ENCODE results near the gene SPTY2D1.
"Not testable (repeated sequence)": the region's sequence is repeated elsewhere in the genome, so short reads cannot be mapped to it uniquely, and the experiment has no call there.

The SPTY2D1 gene

GRCh38 chr11:18618342-18619025 lies 15.7 kb downstream of the SPTY2D1 start:
- no peak for DNase-seq (ENCODE audit: low read depth in 2 of 3, low spot score in 2 of 3)

DNA sequence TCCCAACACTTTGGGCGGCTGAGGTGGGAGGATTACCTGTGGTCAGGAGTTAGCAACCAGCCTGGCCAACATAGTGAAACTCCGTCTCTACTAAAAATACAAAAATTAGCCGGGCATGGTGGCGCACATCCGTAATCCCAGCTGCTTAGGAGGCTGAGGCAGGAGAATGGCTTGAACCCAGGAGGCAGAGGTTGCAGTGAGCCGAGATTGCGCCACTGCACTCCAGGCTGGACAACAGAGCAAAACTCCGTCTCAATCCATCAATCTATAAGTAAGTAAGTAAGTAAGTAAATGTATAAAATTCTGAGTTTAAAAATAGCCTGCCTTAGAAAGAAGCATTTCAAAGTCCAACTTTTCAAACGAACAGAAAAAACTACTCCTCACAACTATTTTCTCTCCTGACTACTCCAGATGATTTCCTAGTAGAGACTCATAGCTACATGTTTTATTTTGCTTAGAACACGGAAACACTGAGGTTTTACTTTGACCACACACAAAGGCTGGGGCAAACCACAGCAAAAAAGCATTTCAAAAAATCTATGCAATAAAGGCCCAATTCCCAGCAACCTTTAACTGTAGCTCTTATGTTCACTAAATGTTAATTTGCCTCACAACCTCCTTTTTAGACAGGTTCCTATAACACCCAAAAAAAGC lies 16.3 kb downstream of the SPTY2D1 start:
- DNase-seq (ENCODE audit: low read depth in 2 of 3, low spot score in 2 of 3) = no peak

DNA sequence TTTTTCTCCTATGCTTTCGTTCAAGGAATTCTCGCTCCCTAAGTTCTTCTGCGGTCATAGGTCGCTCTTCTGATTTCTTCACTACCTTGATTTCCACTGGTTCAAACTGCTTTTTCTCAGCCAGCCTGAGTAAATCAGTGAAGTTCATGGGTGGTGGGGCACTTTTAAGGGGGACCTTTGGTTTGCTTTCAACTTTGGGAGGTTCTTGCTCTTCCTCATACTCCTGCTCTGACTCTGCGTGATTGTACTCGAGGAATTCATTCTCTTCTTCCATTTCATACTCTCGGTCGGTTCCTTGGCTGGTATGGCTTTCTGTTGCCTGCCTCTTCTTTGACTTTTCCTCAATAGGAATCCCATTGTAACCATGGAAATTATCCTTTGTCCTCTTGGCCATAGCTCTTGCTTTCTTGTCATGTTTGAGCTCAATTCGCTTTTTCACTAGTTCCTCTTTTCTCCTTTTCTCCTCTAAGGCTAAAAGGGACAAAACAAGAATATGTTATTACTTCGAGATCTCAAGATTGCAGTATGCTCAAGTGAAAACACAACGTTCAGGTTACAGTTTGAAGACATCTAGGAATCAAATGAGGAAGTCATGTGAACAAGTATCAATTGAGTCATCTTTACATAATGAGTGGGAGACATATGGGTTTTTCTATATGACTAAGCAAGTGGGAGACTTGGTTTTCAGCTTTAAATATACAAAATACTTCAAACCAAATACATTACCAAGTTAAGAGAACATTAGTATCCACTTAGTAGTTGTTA lies 18.3 kb downstream of the SPTY2D1 start:
- no peak for DNase-seq (ENCODE audit: low read depth in 2 of 3, low spot score in 2 of 3)

DNA sequence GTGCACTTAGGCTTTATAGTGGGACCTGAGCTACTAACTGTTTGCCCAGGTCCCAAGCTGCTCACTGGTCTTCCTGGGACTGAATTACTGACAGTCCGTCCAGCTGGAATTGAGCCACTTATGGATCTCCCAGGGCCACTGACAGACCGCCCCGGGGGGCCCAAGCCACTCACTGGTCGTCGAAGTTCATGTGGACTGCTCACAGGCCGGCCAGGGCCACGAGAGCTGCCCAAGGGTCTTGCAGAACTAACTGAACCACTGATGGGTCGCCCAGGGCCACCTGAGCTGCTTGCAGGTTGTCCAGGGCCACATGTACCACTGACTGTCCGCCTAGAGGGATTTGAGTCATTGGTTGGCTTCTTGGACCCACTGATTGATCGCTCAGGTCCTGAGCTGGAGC lies 19.5 kb downstream of the SPTY2D1 start:
- DNase-seq (ENCODE audit: low read depth in 2 of 3, low spot score in 2 of 3) = no peak

- DNase-seq (ENCODE audit: low read depth in 2 of 3, low spot score in 2 of 3) = no peak
Measured at GRCh38 chr11:18612394-18612793, 21.7 kb downstream of the SPTY2D1 start.

GRCh38 chr11:18611196-18611595 lies 22.9 kb downstream of the SPTY2D1 start:
- DNase-seq (ENCODE audit: low read depth in 2 of 3, low spot score in 2 of 3) = no peak

DNA sequence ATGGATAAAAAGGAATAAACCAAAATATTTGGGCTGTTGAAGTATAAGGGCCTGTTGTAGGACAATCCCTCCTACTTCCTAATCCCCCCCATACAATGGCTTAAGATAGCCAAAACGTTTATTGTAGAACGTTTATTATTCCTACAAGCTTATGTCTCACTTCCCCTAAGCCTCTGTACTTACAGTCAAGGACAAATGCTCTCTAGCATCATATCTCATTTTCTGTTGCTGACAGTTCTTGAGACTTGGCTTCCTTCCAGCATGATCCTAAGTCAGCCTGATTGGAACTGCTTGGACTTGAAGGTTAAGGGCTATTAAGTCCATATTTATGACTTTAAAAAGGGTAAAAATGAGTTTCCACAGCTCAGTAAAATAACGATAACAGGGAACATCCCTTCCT lies 25.8 kb downstream of the SPTY2D1 start:
- DNase-seq (ENCODE audit: low read depth in 2 of 3, low spot score in 2 of 3) = no peak

DNA sequence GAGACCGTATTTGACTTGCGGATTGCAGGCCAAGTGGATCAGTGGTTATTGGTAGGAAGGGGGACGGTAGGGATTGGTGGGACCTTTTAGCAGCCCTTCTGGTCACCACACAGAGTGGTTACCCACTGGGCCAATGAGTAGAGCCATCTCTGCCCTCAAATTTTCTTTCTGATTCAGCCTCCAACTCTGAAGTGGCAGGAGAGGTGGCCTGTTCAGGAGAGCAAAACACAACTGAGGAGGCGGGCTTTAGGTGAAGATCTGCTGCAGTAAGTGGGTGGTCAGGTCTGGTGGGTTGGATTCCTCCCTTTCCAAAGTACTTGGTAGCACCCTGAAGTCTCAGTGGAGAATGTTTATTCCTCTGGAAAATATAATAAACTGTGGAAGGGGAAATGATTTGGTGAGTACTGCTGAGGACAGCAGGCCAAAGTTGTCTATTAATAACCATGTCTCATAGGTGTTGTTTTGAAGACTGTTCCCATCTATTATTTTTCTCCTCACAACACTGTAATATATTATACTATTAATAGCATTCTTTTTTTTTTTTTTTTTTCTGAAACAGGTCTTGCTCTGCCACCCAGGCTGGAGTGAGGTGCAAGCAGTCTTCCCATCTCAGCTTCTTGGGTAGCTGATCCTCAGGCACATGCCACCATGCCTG lies 33.1 kb downstream of the SPTY2D1 start:
- no peak for DNase-seq (ENCODE audit: low read depth in 2 of 3, low spot score in 2 of 3)

- no peak for DNase-seq (ENCODE audit: low read depth in 2 of 3, low spot score in 2 of 3)
Measured at GRCh38 chr11:18599739-18600230, 34.4 kb downstream of the SPTY2D1 start, which contains the start of gene MISFA. MISFA (plus strand) TSS chr11:18599789; CDS start chr11:18599929, 140 bp downstream.

- no peak for DNase-seq (ENCODE audit: low read depth in 2 of 3, low spot score in 2 of 3)
Measured at GRCh38 chr11:18594999-18595749, 39.0 kb downstream of the SPTY2D1 start.

- DNase-seq (ENCODE audit: low read depth in 2 of 3, low spot score in 2 of 3) = not testable (repeated sequence)
Measured at GRCh38 chr11:18594088-18594487, 40.1 kb downstream of the SPTY2D1 start.

DNA sequence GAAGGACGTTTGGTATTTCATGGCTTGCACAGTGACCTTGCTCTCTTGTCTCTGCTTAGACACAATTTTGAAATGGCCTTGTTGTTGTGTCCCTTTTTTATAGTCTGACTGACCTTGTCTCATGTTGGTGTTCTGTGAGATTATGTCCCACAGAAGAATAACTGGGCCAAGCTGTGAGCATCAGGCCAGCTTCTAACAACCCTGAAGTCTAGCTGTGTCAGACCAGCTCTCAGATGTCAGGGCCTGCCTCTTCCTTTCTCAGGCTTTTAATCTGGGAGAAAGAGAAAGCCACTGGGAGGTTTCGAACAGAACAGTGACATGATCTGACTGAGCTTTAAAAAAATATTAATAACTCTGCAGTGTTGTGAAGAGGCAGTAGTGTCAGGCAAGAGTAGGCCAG lies 43.6 kb downstream of the SPTY2D1 start:
- DNase-seq (ENCODE audit: low read depth in 2 of 3, low spot score in 2 of 3) = no peak

- peak; percentile 38 to 59 (median 53) for DNase-seq (ENCODE audit: low read depth in 2 of 3, low spot score in 2 of 3)
Measured at GRCh38 chr11:18588297-18589252, 45.6 kb downstream of the SPTY2D1 start, which contains the start of gene UEVLD. UEVLD (minus strand) TSS chr11:18588734; CDS start chr11:18588654, 80 bp downstream.

DNA sequence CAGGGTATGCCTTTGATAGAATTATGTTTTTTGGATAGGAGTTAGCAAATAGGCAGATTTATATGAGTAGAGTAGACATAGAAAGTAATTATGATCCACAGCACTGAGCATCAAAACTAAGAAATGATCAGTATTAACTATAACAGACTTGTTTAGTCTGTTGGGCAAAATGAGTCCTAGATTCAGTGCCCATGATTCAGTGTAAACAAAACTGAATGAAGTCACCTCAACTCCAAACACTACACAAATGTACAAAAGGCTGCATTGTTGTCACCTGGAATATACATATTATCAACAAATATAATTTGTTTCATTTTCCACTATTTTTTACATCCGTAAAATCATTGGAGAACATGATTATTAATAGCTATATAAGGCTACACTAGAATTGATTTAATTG lies 52.3 kb downstream of the SPTY2D1 start:
- DNase-seq (ENCODE audit: low read depth in 2 of 3, low spot score in 2 of 3) = no peak

- DNase-seq (ENCODE audit: low read depth in 2 of 3, low spot score in 2 of 3) = no peak
Measured at GRCh38 chr11:18580113-18580766, 53.9 kb downstream of the SPTY2D1 start.

DNA sequence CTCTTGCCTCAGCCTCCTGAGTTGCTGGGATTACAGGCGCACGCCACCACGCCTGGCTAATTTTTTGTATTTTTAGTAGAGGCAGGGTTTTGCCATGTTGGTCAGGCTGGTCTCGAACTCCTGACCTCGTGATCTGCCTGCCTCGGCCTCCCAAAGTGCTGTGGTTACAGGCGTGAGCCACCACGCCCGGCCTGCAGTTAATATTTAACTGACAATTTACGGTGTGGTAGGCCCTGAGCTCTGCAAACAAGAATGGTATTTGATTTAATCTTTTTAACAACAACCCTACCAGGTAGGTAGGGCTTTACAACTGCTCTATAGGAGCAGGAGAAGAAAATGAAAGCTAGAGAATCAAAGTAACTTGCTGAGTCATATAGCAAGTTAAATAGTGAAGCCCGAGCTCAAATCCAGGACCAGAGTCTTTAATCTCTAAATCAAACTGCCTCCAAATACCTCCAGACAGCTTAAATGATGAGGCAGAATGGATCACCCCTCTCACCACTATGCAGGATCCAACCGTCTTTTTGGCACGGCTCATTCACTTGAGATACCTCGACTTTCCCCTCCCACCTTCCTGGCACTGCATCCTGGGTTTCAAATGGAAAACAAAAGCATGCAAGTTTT lies 55.1 kb downstream of the SPTY2D1 start:
- DNase-seq (ENCODE audit: low read depth in 2 of 3, low spot score in 2 of 3) = no peak

GRCh38 chr11:18575361-18575760 lies 58.8 kb downstream of the SPTY2D1 start:
- DNase-seq (ENCODE audit: low read depth in 2 of 3, low spot score in 2 of 3) = no peak

- no peak for DNase-seq (ENCODE audit: low read depth in 2 of 3, low spot score in 2 of 3)
Measured at GRCh38 chr11:18567081-18567480, 67.1 kb downstream of the SPTY2D1 start.

Measured in activated CD8-positive, alpha-beta memory T cell treated with anti-CD3 and anti-CD28 coated beads for 48 hours (primary cell).